Fibroblast of lung (primary cell): Measurements from ENCODE around the gene ELMO1. TPM values are rescaled to one million over a fixed set of nuclear protein-coding genes. Genes with fewer than 3 reads are reported as not detected.

Source experiments
- DNase-seq, 2 donors: peaks; one replicate each; pipeline versions ENCODE4 v3.0.0 to v3.0.0-alpha.2; 2010; ENCODE audit warnings: low read depth in 2 of 2
- H2AFZ ChIP-seq: 2 replicates; pipeline ENCODE4 v1.5.1; 2012; ENCODE audit warnings: low read length, control low read depth, inconsistent platforms
- H3K27ac ChIP-seq: 2 replicates; pipeline ENCODE4 v1.5.1; 2011; ENCODE audit warnings: low read length, control low read depth; ENCODE audit not compliant: insufficient read depth
- H3K27me3 ChIP-seq: 2 replicates; pipeline ENCODE4 v1.5.1; 2011; ENCODE audit warnings: mild to moderate bottlenecking, low read length; ENCODE audit not compliant: control insufficient read depth, insufficient read depth
- H3K36me3 ChIP-seq: 2 replicates; pipeline ENCODE4 v1.5.1; 2011; ENCODE audit warnings: low read length; ENCODE audit not compliant: control insufficient read depth, insufficient read depth
- H3K4me1 ChIP-seq: 2 replicates; pipeline ENCODE4 v1.5.1; 2011; ENCODE audit warnings: low read length; ENCODE audit not compliant: control insufficient read depth, insufficient read depth; ENCODE audit errors: extremely low read depth
- H3K4me2 ChIP-seq: 2 replicates; pipeline ENCODE4 v1.5.1; 2011; ENCODE audit warnings: low read length, control low read depth; ENCODE audit not compliant: insufficient read depth; ENCODE audit errors: extremely low read depth
- H3K4me3 ChIP-seq, 4 experiments: fragments of 200-600 bp in 1 of 4; sonication (generic) in 1 of 4; replicated peaks in 1 of 4; 2 replicates each; pipeline ENCODE4 v1.5.1; 2011 to 2016; ENCODE audit warnings: low read length in 4 of 4, low read depth in 3 of 4, mild to moderate bottlenecking in 3 of 4, control low read depth in 2 of 4, inconsistent platforms in 1 of 4, mixed read lengths in 1 of 4; ENCODE audit not compliant: insufficient read depth in 1 of 4; ENCODE audit errors: control extremely low read depth in 1 of 4
- H3K79me2 ChIP-seq: 2 replicates; pipeline ENCODE4 v1.5.1; 2012; ENCODE audit warnings: mild to moderate bottlenecking, low read length, inconsistent platforms; ENCODE audit not compliant: control insufficient read depth, insufficient read depth
- H3K9ac ChIP-seq: 2 replicates; pipeline ENCODE4 v1.5.1; 2011; ENCODE audit warnings: mild to moderate bottlenecking, low read length, control low read depth; ENCODE audit not compliant: insufficient read depth
- H3K9me3 ChIP-seq: 2 replicates; pipeline ENCODE4 v1.5.1; 2012; ENCODE audit warnings: low read depth, low read length; ENCODE audit not compliant: control insufficient read depth, insufficient read depth
- H4K20me1 ChIP-seq: 2 replicates; pipeline ENCODE4 v1.5.1; 2011; ENCODE audit warnings: low read length; ENCODE audit not compliant: control insufficient read depth, insufficient read depth; ENCODE audit errors: extremely low read depth
- CTCF ChIP-seq, 2 donors: IDR thresholded peaks in 1 of 2; conservative IDR thresholded peaks in 1 of 2; 1 replicate in 1 of 2; 2 replicates in 1 of 2; pipeline ENCODE4 v1.5.1; 2011 to 2012; ENCODE audit warnings: low read length in 2 of 2, control low read depth in 1 of 2, inconsistent platforms in 1 of 2, low read depth in 1 of 2, mild to moderate bottlenecking in 1 of 2
- EZH2 ChIP-seq: IDR thresholded peaks from 2 replicates; pipeline ENCODE4 v1.5.1; 2012; ENCODE audit warnings: low read length, control low read depth, mild to moderate bottlenecking; ENCODE audit errors: missing control alignments
- polyA plus RNA-seq, 2 donors: library from polyadenylated mRNA; depleted of rRNA in 1 of 2; stranded (reverse) in 1 of 2; unstranded in 1 of 2; fragments of >200 nt; gene quantifications; 2 replicates each; pipeline ENCODE4 v1.2.1, GENCODE V29; 2011 to 2012; ENCODE audit warnings: missing spikeins in 1 of 2
- total RNA-seq: library from RNA; depleted of rRNA; stranded (reverse); fragments of >200 nt; gene quantifications from 2 replicates; pipeline ENCODE4 v1.2.1, GENCODE V29; 2014

Gene ELMO1
- total and polyA plus RNA-seq, 2 donors (not counting 1 experiment from before 2014, with no cell fraction given), result 0.50 TPM; not detected in 1

- no peak overlapping the region for H2AFZ ChIP-seq
- H3K4me2 ChIP-seq, result no peak overlapping the region
- no peaks in the 10 kb centered on the region for H3K27me3 ChIP-seq
- H3K36me3 ChIP-seq, result no peaks in the 10 kb centered on the region
- no peaks in the 10 kb centered on the region for H4K20me1 ChIP-seq
- DNase-seq, result no peak
- no peaks in the 10 kb centered on the region for H3K9me3 ChIP-seq
- H3K4me1 ChIP-seq, result no peaks in the 10 kb centered on the region
- H3K27ac ChIP-seq, result no peak overlapping the region
- H3K9ac ChIP-seq, result no peak overlapping the region
- H3K4me3 ChIP-seq, result no peak overlapping the region
- TF ChIP-seq EZH2 (no peak), CTCF (conservative IDR thresholded peaks at IDR 0.05 in 1 of 2, IDR thresholded peaks at IDR 0.05 in 1 of 2; ENCODE audit: low read depth in 1 of 2, low read length in 2 of 2) (no peak)
- no peaks in the 10 kb centered on the region for H3K79me2 ChIP-seq
Measured at GRCh38 chr7:37398403-37398802, 50.3 kb downstream of the ELMO1 start.

GRCh38 chr7:37395618-37396259 is 52.9 kb downstream of the ELMO1 start:
- no peak overlapping the region for H3K27ac ChIP-seq
- H4K20me1 ChIP-seq, result no peaks in the 10 kb centered on the region
- no peak for DNase-seq
- TF ChIP-seq EZH2, result no peak
- TF ChIP-seq CTCF (conservative IDR thresholded peaks at IDR 0.05 in 1 of 2, IDR thresholded peaks at IDR 0.05 in 1 of 2; ENCODE audit: low read depth in 1 of 2, low read length in 2 of 2), result no peak
- H3K4me1 ChIP-seq, result no peaks in the 10 kb centered on the region
- no peaks in the 10 kb centered on the region for H3K79me2 ChIP-seq
- no peak overlapping the region for H3K4me2 ChIP-seq
- H3K9me3 ChIP-seq, result no peaks in the 10 kb centered on the region
- H3K27me3 ChIP-seq, result no peaks in the 10 kb centered on the region
- H3K9ac ChIP-seq, result no peak overlapping the region
- no peaks in the 10 kb centered on the region for H3K36me3 ChIP-seq
- H2AFZ ChIP-seq, result no peak overlapping the region
- H3K4me3 ChIP-seq, result no peak overlapping the region

- no peak for DNase-seq
Measured at GRCh38 chr7:37394158-37394557, 54.5 kb downstream of the ELMO1 start.

More at GRCh38 chr7:37394158-37394557, 54.5 kb downstream of the ELMO1 start:
- Histone ChIP-seq H3K4me3 (no peak overlapping the region), H3K4me2 (no peak overlapping the region), H3K27ac (no peak overlapping the region), H3K27me3 (no peaks in the 10 kb centered on the region), H3K4me1 (no peaks in the 10 kb centered on the region), H3K9me3 (no peaks in the 10 kb centered on the region), H2AFZ (no peak overlapping the region), H3K9ac (no peak overlapping the region), H4K20me1 (no peaks in the 10 kb centered on the region), H3K79me2 (no peaks in the 10 kb centered on the region), H3K36me3 (no peaks in the 10 kb centered on the region)
- TF ChIP-seq EZH2, result no peak
- no peak for TF ChIP-seq CTCF (conservative IDR thresholded peaks at IDR 0.05 in 1 of 2, IDR thresholded peaks at IDR 0.05 in 1 of 2; ENCODE audit: low read depth in 1 of 2, low read length in 2 of 2)
